Raji (cell line): Measurements from ENCODE around the gene SLC35F6.
A peak's percentile ranks its signal among the peaks of the same experiment; 100 is the strongest.

Experiments used
- POLR2A ChIP-seq: IDR thresholded peaks from 2 replicates; pipeline ENCODE4 v1.6.1; 2011; ENCODE audit warnings: low read depth, low read length, control low read depth; ENCODE audit not compliant: insufficient read depth

SLC35F6 gene, protein sequence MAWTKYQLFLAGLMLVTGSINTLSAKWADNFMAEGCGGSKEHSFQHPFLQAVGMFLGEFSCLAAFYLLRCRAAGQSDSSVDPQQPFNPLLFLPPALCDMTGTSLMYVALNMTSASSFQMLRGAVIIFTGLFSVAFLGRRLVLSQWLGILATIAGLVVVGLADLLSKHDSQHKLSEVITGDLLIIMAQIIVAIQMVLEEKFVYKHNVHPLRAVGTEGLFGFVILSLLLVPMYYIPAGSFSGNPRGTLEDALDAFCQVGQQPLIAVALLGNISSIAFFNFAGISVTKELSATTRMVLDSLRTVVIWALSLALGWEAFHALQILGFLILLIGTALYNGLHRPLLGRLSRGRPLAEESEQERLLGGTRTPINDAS

DNA sequence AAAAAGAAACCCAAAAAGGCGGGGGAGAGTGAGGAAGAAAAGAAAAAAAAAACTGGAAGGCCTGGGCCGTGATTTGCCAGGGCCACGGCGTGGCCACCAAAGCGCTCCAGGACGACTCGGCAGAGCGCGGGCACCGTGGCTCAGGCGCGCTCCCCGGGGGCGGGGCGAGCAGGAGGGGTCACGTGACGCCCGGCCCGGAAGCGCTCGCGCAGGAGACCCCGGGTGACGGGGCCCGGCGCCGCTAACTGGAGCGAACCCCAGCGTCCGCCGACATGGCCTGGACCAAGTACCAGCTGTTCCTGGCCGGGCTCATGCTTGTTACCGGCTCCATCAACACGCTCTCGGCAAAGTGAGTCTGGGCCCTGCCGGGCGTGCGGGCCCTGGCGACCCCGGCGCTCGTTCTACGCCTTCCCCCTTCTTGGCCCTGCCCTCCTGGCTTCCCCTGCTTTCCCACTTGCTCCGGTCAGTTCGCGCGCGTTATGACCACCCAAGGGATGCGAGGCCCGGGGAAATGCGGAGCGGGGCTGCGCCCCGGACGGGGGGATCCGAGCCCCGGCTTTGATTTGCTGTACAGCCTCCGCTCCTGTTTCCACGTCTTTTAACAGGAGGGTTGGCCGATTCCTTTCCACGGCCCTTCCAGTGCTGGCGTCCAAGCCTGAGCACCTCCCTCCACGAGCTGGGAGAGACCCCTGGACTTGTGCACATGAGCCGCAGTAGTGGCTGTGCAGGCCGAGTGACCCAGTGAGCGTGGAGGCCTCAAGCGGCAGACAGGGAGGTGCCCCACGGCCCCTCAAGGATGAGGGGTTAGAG lies at the start of gene SLC35F6:
Gene SLC35F6 (plus strand): TSS at position 207 of the 810 bp plus-strand sequence. CDS start 66 bp downstream, at position 273.
- peak; percentile 85 for TF ChIP-seq POLR2A

DNA sequence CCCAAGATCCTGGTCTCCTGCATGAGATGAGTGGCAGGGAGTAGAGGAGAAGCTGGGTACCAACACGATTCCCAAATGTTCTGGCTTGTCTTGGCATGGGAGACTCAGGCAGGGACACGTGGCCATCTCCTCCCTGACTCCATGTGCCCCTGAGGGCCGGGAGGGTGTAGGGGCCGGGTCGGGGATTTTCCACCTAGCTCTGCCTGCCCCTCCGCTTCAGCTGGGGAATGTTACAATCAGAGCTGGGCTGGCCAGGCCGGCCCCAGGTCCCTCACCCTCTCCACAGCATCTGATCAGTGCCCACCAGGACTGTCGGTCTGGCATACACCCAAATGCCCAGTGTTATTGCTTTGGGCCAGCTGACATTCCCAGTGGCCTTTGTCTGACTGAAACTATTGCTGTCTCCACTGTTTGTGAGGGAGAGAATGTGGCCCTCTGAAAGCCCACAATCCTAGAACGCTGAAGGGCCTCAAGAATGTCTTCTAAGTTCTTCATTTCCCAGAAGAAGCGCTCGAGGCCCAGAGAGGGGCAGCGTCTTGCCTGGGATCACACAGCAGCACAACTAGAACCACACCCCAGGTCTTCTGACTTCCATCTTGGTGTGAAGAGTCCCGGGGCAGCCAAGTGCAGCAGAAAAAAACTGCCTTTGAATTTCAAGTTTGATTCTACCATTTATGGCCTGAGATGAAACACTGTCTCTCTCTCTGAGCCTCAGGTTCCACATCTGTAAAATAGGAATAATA lies 48.4 kb upstream of the SLC35F6 start:
- TF ChIP-seq POLR2A, result no peak

- TF ChIP-seq POLR2A, result no peak
Observed at GRCh38 chr2:26716340-26716739, 47.7 kb upstream of the SLC35F6 start.

- no peak for TF ChIP-seq POLR2A
Observed at GRCh38 chr2:26716769-26717168, 47.3 kb upstream of the SLC35F6 start.

DNA sequence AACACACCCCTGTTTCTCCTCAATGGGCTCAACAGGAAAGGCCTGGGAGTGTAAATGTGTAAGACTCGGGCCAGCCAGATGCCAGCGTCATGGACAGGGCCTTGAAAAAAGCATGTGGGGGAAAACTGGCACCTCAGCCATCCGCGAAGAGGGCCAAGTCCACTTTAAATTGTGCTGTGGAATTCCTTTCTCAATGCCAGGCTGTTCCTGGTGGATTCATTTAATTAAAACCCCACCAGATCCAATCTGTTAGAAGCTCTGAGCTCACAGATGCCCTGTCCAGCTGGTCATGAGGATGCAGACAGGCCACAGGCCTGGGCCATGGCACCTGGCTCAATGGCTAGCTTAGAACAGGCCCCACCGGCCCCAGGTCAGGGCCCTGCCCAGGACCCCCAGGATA lies 46.7 kb upstream of the SLC35F6 start:
- TF ChIP-seq POLR2A, result no peak

DNA sequence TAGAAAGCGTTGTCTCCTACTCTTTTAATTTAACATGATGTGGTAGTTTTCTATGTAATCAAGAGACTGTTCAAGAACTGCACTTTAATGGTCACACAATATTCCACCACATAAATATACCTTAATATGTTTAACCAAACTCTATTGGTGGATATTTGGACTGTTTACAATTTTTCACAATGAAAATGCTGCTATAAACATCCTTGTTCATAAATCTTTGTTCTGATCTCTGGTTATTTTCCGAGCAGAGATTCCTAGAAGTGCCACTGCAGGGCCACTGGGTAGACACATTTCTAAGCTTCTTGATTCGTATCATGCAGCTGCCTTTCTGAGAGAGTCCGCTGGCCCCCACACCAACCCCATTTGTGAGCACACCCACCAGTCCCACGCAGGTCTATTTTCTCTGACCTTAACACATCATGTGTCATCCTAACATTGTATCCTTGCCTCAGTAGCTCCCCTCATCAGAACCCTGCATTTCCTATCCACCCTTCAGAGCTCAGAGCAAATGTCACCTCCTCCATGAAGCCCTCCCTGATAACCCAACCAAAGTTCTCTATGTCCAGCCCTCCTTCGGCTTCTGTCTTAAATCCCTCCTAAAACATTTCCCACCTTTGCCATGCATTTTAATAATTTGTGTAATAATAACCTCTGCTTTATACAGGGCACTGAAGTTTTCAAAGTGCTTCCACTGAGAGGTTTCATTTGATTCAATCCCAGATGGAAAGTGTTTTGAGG lies 45.0 kb upstream of the SLC35F6 start:
- TF ChIP-seq POLR2A, result no peak

DNA sequence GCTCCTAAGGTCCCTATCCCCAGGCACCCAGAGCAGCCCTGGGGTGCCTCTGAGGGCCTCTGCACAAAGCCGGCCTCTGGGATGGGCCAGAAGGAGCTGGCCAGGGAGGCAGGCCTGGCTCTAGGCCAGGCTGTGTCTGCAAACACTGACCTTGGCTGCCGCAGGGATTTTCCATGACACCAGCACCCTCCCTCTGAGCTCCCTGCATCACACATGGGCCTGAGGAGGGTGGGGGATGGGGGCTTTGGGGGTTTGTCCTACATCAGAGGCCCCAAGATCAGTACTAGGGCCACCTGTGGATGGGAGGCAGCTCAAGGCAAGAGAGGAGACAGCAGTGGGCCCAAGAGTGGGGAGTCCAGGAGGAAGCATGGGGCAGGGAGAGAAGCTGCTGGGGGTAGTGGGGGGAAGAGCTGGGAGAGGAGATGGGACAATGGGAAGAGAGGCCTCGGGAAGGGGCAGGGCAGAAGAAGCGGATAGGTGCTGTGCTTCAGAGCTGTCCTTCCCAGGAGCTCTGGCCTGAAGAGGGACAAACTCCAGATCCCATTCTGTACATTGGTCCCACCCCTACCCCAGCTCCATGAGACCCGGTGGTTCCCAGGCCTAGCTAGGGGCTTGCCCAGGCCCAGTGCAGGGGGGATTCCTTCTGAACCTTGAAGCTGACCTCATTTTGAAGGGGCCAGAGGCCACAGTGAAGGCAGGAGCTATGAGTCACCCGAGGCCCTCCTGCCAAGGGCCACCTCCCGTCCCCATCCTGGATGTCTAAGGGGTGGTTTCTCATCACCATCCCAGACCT lies 43.6 kb upstream of the SLC35F6 start:
- TF ChIP-seq POLR2A, result no peak

DNA sequence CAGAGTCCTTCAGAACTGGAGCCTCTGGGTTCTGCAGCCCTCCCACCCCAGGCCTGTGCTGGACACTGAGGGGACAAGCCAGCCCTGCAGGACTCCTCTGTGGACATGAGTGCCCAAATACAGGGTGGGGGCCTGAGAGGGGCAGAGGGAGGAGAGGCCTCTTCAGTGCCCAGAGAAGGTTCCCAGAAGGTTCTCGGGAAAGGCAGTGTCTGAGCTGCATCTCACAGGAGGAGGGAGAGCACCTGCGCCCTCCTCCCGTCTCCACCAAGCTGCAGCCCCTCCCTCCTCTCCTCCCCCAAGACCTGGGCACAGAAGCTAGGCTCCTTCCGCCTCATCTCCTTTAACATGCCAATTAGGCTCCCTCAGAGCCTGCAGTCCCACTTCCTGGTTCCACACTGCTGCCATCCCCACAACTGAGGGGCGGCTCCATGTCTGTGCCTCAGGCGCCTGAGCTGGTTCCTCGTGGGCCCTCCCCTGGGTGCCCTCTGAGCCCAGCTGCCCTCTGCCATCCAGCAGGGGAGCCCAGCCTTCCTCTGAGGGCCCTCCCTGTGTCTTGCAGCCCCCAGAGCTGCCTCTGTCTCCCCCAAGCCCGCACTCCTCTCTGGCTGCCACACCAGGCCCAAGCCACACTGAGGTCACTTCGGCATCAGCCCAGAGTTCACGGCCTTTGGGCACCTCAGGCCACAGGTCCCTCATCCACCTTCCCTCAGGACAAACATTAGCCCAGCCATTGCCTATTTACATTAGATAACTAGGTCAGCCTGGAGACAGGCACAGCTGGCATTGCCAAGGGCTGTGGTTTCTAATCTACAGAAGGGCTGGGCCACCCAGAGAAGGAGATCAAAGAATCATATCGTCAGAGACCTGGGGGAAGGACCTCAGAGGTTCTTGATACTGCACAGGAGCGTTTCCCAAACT lies 42.7 kb upstream of the SLC35F6 start:
- TF ChIP-seq POLR2A, result no peak

GRCh38 chr2:26722328-26722727 lies 41.8 kb upstream of the SLC35F6 start:
- TF ChIP-seq POLR2A, result no peak

- no peak for TF ChIP-seq POLR2A
Observed at GRCh38 chr2:26722911-26723310, 41.2 kb upstream of the SLC35F6 start.

DNA sequence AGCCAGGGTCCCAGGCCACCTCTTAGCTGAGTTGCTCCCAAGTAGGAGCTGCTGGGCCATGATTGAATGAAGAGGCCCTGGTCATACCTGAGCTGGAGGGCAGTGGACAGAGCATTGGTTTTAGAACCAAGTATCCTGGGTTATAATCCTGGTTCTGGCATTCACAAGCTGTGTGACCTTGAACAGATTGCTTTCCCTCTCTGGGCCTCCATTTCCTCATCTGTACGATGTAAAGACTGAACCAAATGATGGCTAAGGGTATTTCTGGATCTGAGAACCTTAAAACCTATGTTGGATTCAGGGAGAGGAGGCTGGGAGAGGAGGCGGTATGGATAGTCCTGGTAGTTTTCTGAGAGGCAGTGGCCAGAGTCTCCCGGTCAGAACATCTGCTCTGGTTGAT lies 40.6 kb upstream of the SLC35F6 start:
- TF ChIP-seq POLR2A, result no peak

GRCh38 chr2:26723991-26724750 lies 39.9 kb upstream of the SLC35F6 start:
- TF ChIP-seq POLR2A, result no peak
